ENCODE measurements around the gene CYP3A4.
"Not testable (repeated sequence)": the region's sequence is repeated elsewhere in the genome, so short reads cannot be mapped to it uniquely, and the experiment has no call there.

Gene CYP3A4

GRCh38 chr7:99784007-99784406, at the start of gene CYP3A4:
CYP3A4 (minus strand) TSS chr7:99784184; CDS start chr7:99784081, 103 bp downstream.
- DNase-seq: no peak

- DNase-seq: no peak
Measured at GRCh38 chr7:99833289-99833877, 49.4 kb upstream of the CYP3A4 start.

- no peak for DNase-seq
Measured at GRCh38 chr7:99831595-99831994, 47.6 kb upstream of the CYP3A4 start.

- DNase-seq: no peak
Measured at GRCh38 chr7:99829524-99830160, 45.7 kb upstream of the CYP3A4 start.

GRCh38 chr7:99828811-99829210, 44.8 kb upstream of the CYP3A4 start:
- no peak for DNase-seq

- no peak for DNase-seq
Measured at GRCh38 chr7:99827040-99827778, 43.2 kb upstream of the CYP3A4 start.

GRCh38 chr7:99825873-99826272, 41.9 kb upstream of the CYP3A4 start:
- no peak for DNase-seq

GRCh38 chr7:99825452-99825851, 41.5 kb upstream of the CYP3A4 start:
- DNase-seq: no peak

- no peak for DNase-seq
Measured at GRCh38 chr7:99824091-99824490, 40.1 kb upstream of the CYP3A4 start.

GRCh38 chr7:99822731-99823718, 39.0 kb upstream of the CYP3A4 start:
- no peak for DNase-seq

GRCh38 chr7:99820408-99821027, 36.5 kb upstream of the CYP3A4 start:
- DNase-seq: no peak

GRCh38 chr7:99808766-99809165, 24.8 kb upstream of the CYP3A4 start:
- DNase-seq: no peak

GRCh38 chr7:99806839-99807478, 23.0 kb upstream of the CYP3A4 start:
- no peak for DNase-seq

- no peak for DNase-seq
Measured at GRCh38 chr7:99805641-99806040, 21.7 kb upstream of the CYP3A4 start.

- not testable (repeated sequence) for DNase-seq
Measured at GRCh38 chr7:99803118-99803517, 19.1 kb upstream of the CYP3A4 start.

- DNase-seq: not testable (repeated sequence)
Measured at GRCh38 chr7:99801407-99801806, 17.4 kb upstream of the CYP3A4 start.

- no peak for DNase-seq
Measured at GRCh38 chr7:99798972-99799371, 15.0 kb upstream of the CYP3A4 start.

GRCh38 chr7:99795864-99796263, 11.9 kb upstream of the CYP3A4 start:
- not testable (repeated sequence) for DNase-seq

- no peak for DNase-seq
Measured at GRCh38 chr7:99794585-99795502, 10.9 kb upstream of the CYP3A4 start.

GRCh38 chr7:99793443-99793842, 9.5 kb upstream of the CYP3A4 start:
- DNase-seq: no peak

- no peak for DNase-seq
Measured at GRCh38 chr7:99792967-99793366, 9.0 kb upstream of the CYP3A4 start.
